GDM1 (cell line): ENCODE results near the gene FSTL5.

ENCODE experiments used
- DNase-seq: peaks from one replicate; lab custom pipeline; 2025; lab: John Stamatoyannopoulos, UW

The FSTL5 gene

DNA sequence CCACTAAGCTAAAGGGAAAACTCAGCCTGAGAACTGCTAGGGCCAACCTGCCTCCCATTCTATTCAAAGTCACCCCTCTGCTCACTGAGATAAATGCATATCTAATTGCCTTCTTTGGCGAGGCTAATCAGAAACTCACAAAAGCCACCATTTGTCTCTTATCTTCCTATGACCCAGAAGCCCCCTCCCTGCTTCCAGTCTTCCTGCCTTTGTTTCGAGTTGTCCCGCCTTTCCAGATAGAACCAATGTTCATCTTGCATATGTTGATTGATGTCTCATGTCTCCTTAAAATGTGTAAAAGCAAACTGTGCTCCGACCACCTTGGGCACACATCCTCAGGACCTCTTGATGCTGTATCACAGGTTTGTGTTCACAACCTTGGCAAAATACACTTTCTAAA lies 459.8 kb downstream of the FSTL5 start:
- no peak for DNase-seq

DNA sequence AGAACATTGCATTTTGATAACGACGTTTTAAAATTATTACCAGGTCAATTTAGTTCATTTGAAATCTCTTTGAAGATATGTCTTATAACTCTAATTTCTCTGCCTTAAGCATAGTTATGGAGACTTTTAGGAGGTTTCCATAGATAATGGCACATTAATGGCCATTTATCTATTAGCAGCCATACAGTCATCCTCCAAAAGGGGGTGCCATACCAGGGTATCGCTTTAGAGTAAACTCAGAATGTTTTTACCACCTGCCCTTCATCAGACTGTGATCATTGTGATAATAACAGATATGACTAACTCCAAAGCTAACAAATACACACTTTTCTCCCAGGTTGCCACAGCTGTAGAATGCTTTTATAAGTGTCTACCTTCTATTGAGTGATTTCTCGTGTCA lies 461.5 kb downstream of the FSTL5 start:
- DNase-seq = no peak

DNA sequence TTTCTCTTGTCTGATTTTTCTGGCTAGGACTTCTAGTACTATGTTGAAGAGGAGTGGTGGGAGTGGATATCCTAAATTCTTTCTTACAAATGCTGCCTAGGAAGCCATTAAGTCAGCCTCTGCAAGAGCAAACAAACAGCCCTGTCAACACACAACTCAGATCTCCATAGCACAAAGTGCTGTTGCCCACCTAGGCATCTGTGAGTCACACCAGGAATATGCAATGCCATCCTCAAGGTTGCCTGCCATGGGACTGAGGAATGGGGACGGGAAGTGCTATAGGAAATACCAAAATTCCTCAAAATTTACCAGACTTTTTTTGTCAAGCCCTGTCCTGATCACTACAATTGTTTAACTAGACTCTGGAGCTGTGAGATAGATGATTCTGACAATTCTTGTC lies 466.9 kb downstream of the FSTL5 start:
- no peak for DNase-seq

DNA sequence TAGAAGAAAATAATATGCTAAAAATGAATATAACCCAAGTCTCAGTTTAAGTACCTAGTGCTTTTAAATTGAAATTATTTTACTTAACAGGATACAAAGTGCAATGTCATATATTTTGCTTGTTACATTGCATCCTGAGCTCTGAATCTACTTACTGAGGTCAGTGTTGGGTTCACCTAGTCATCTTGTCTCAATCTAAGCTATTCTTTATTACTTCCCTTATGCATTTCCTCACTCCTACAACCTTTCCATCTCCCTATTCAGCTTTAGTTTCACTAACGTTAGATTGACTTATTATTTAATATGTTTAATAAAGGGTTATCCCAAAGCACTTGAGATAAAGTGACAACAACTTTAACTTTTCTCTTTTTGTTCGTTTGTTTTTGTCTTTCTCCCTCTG lies 483.7 kb downstream of the FSTL5 start:
- no peak for DNase-seq

DNA sequence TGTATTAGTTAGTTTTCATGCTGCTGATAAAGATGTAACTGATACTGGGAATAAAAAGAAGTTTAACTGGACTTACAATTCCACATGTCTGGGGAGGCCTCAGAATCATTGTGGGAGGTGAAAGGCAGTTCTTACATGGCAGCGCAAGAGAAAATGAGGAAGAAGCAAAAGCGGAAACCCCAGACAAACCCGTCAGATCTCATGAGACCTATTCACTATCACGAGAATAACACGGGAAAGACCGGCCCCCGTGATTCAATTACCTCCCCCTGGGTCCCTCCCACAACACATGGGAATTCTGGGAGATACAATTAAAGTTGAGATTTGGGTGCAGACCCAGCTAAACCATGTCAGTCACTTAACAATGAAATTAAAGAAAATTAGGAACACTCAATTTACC lies 499.1 kb downstream of the FSTL5 start:
- no peak for DNase-seq

DNA sequence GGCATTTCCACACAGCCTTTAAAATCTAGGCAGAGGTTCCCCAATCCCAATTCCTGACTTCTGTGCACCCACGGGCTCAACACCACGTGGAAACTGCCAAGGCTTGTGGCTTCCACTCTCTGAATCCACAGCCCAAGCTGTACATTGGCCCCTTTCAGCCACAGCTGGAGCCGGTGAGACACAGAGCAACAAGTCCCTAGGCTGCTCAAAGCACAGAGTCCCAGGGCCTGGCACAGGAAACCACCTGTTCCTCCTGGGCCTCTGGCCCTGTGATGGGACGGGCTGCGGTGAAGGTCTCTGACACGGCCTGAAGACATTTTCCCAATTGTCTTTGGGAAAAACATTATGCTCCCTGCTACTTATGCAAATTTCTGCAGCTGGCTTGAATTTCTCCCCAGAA lies 500.0 kb downstream of the FSTL5 start:
- no peak for DNase-seq

DNA sequence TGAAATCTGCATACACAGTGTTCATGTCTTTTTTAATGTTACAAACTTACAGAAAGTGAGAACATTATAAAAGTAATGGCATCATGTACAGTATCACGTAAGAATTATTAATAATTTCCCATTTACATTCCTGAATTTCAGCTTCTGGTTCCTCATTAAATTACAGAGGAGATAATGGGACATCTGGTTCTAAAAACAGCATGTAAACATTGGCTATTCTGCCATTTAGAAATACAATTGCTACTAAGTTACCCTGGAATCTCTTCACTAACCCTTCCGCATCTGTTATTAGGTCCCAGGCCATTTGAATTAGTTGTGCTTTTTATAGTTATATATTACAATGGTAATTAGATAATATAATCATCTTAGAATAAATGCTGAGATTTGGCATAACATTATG lies 505.1 kb downstream of the FSTL5 start:
- DNase-seq = no peak

DNA sequence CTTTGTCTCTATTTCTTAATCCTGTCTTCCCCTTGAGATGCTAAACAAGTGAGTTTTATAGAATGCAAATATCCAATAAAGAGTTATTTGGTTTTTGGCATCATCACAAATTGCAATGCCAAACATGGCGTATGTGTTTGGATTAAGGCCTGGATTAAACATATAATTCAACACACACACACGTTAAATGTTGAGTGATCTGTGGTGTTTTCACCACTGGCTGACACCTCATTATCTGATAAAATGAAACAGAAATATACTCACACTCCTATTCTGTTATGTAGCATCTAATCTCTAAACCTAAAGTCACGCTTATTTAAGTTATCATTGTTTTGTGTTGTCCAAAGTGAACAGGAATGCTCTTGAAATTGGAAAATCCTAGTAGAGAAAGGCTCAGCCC lies 506.2 kb downstream of the FSTL5 start:
- DNase-seq = no peak

DNA sequence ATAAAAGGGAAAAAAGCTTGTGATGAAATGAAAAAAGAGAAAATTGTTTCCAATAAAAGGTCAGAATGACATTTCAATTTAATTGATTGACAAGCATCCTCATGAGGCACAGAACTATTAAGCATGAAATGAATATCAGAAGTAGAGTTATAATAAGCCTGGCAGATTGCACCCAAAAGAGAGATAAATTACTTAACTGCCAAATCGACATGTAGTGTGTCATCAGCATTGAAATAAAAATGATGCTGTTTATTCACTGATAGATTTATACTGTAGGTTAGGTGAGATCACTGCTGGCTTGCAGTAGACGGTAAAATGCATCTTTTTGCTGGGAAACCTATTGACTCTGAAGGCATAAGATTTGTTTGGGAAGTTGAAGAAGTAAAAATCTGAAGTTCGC lies 507.2 kb downstream of the FSTL5 start:
- no peak for DNase-seq

DNA sequence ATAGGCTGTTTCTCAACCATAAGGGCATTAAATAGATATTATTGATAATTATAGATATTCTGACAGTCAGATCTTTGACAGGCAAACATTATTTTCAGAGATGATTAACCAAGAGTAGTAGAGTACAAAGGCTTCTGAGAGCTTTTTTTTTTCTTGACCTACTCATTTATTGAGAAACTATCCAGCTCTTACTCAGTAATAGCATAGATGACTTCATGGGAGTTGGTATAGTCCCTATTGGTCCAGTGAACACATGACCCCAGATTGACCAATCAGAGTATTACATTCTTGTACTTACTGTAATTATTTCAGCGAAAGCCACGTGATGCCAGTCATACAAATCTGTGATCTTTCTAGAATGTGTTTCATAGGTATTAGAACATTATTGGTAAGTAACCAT lies 508.7 kb downstream of the FSTL5 start:
- DNase-seq = no peak

DNA sequence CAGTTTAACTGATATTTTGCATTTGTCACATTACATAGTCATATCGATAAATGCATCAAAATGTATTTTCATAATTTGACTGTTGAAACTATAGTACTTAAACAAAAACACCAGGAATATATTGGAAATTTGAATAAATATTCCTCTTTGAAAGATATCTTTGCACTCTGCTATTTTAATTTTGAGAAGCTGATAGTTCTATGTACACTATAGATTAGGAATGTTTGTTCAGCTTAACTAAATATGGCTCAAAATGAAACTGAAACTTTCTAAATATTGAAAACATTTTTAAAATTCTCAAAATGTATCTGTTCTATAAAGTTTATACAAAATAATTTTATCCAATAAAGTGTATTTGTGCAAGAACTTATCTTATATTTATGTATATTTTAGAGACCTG lies 510.1 kb downstream of the FSTL5 start:
- no peak for DNase-seq

DNA sequence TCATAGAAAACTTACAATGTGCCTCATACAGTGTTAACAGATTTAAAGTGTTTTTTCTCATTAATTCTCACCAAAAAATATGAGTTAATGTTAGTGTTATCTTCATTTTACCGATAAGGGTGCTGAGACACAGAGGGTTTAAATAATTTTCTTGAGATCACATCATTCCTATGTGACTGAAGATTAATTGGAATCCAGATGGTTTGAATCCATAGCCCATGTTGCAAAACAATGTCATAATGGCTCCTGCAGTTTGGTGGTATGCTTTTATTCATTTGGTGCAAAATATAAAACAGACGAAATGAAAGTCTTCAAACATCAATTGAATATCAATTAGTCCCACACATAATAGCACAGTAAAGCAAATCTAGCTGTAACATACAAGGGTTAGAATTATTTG lies 512.2 kb downstream of the FSTL5 start:
- DNase-seq = no peak

DNA sequence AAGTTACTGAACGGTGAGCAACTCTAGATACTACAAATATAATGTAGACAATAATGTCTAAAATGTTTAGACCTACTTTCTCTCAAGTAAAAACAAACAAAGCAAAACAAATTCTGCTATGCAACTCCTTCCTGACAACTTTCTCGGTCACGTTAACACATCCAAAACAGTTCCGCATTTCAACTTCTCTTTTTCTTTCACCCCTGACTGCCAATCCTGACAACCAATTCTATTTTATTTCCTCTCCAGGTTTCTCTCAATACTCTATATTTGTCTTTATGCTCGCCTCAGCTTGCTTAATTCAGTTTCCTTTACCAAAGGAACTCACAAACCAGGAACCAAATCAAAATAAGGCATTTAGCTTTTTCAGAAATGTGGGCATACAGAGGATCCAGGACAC lies 513.0 kb downstream of the FSTL5 start:
- DNase-seq = peak; percentile 64

DNA sequence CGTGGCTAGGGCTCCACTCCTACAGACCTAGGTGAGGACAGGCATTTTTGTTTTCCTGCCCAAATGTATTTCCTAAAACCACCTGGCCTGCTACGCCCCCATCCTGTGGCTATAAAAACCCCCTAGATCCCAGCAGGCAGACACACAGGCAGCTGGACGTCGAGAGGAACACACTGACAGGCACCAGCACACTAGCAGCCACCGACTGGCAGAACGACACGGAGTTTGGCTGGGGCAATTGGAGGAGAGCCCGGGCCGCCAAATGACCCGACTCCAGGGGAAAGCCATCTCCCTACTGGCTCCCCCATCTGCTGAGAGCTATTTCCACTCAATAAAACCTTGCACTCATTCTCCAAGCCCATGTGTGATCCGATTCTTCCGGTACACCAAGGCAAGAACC lies 516.0 kb downstream of the FSTL5 start:
- no peak for DNase-seq

DNA sequence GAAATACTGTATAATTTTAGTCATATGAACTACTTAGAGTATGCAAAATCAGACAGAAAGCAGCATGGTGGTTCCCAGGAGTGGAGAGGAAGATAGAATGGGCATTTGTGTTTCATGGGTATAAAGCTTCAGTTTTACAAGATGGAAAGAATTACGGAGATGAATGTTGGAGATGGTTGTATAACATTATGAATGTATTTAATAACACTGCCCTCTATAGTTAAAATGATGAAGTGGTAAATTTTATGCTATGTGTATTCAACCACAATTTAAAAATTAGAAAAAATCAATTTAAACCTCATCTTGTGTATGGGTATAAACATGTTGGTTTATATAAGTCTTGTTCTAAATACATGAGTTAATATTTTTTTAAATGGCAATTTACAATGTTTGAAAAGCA lies 521.1 kb downstream of the FSTL5 start:
- DNase-seq = no peak

DNA sequence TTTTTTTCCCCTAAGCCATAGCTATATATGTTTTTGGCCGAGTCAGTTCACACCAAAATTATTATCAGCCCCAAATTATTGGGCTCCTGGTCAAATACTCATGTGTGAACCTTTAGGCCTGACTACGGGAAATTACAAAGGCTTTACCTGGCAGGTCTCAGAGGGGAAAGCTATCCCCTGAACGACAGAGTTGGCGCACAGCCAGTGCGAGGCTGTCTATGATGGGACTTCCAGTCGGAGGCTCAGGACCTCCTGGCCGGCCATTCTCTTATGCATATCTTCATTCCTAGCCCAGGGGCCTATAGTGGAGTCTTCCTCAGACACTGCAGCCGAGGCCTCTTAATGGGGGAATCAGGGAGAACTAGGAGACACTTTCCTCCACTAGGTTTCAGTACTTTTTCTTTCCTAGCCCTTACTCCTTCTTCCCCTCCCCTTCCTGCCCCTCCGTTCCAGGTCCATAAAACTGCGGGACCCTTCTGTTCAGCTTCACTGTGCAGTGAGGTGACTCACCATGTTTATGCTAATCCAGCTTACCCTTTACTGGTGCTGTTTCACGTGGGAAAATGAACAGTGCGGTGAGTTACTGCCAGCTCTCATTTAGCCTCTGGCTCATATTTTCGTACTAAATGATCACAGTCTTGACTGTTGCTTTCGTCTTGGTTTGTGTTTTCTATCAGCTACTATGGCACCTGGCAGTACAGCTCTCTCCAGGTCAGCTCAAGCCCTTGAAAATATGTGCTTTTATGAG lies 533.9 kb downstream of the FSTL5 start:
- no peak for DNase-seq

DNA sequence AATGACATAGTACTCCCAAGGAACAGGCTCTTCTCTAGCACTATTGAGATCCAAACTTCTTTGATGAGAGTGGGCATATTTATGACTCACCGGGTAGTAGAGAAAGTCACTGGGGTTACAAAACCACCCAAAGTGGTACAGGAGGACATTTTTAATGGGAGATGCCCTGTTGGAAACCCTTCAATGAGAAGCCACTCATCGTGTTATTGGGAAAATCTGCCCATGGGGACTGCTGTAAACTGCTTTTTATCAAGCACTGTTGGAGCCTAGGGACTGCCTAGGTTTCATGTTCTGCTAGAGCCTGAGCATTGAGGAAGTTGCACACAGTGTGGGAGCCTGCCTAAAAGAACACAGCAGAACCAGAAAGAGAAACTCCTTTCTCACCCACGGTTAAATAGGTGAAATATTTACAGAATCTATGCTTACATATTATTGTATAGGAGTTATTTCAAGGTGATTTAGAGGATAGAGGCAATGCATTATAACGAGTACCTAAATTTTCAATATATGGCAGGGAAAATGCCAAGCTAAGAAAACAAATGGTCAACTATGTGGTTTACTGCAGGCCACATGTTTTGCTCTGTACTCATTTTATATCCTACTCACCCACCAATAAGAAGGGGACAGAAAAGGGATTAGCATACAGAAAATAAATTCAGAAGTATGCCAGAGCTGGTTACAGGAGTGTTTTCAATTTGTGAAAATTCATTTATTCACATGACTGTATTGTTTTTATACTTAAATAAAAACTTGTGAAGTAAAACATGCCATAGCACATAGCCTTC lies 559.1 kb downstream of the FSTL5 start:
- DNase-seq = no peak

DNA sequence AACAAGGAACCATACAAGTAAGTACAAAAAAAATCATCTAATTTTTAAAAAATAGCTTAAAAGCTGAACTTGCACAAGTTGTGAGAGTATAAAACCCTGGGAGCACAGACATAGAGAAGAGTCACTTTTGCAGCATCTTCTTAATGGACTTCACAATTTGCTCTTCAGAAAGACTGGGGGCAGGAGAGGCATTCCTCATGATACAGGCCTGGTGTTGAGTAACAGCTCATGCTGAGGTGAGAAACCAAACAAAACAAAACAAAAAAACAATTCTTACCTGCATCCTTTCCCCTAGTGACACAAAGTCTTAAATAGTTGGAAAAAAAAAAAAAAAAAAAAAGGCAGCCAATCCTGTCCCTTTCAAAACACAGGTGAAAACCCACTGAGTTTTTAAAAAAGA lies 562.8 kb downstream of the FSTL5 start:
- no peak for DNase-seq

DNA sequence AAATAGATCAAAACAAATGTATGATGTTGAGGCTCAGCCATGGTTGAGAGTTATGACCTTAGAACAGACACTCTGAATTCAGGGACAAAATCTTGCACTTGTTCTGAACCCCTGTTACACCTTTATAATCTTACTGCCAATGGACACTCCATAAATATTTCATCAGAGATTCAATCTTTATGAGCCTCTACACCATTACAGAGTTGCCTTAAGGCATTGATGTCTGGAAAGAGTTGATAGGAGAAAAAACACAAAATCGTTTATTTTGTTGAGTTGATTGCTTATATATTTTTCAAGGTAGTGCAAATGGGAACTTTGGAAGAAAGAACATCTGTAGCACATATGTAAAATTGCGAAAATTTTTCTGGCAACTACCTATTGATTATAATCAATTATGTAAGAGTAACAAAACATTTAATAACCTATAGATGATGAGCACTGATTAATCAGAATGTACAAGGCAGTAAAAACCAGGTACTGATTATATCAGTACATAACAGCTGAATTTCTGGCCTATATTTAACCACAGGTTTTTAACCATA lies 568.5 kb downstream of the FSTL5 start:
- DNase-seq = no peak

DNA sequence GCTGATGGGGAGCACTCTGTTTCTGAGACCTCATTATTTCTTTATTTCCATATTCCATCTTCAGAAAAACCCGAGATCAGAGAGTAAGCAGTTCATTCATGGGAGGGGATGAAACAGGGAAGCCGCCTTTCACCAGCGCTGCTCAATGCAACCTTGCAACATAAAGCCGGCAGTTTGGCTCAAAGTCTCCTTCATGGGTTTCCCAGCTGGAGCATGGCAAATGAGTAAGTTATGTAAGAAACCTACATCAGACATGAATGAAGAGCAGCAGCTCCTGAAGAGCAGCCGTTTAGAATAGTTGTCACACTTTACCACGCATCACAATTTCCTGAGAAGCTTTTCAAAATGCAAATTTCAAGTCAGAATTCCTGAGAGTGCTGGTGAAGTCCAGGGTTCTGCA lies 578.8 kb downstream of the FSTL5 start:
- DNase-seq = no peak

DNA sequence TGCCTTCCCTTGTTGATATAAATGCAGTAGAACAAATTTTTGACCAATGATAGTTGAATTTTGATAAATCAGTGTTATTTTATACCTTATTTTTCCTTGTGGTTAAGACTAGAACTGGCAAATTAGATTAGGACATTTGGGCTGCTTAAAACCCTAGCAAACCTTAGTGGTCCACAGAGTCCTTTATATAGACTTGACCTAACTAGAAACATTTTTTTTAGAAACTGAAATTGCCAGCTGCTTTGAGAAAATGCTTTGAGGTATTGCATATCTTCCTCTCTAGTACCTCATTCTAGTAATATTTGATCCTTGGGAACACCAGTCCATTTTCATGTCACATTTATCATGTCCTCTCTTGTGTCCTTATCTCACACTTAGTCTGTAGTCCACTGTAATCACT lies 580.3 kb downstream of the FSTL5 start:
- no peak for DNase-seq

DNA sequence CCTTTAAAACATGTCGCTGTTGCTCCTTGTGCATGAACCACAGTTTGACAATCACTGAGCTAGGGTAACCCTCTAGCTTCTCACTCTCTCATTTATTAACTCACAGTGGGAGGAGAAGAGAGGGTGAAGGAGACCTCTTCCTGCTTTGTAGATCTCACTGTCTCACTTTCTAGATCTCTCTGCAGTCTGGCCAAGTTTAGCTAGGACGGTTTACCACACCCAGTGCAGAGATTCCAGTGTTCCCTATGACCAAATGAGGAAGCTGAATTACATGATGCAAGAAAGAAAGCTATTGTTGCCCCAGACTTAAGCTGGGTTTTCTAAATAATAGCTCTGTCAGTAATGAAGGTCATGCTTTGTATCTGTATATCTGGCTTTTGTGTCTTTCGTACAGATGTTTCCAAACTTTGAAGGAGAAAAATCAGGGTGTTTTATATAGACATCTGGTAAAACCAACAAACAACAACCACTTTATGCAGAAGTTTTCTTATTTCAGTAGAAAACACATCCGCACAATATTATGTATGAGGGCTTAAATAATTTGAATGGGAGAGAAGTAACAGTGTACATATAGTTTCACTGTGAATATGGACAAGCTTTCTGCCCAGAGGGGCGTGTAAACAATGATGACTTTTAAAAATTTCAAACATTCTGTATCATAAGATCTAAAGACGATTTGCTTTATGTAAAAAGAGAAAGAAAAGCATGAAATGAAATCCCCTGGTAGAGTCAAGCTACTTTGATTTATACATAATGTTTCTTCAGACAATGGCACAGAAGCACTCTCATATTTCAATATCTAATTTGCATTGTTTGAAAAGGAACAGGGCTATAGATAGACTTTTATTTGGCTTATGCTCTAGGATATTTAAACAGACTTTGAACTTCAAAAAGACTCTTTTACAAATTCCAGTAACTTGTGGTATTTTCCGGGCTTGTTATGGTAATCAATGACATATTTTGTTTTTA lies 582.3 kb downstream of the FSTL5 start:
- no peak for DNase-seq
